HG02970 (cell line): Measurements from ENCODE around the gene OR11H6.
"Not testable (repeated sequence)": the region's sequence is repeated elsewhere in the genome, so short reads cannot be mapped to it uniquely, and the experiment has no call there.

Source experiments
- ATAC-seq: cut with Tn5 transposase; IDR thresholded peaks from one replicate; pipeline ENCODE4 v1.9.1; 2021; ENCODE audit warnings: mild to moderate bottlenecking, moderate library complexity, moderate number of reproducible peaks; ENCODE audit not compliant: unreplicated experiment, low FRiP score

The OR11H6 gene

GRCh38 chr14:20247646-20248246, 24.2 kb downstream of the OR11H6 start:
- ATAC-seq = no peak

GRCh38 chr14:20262642-20263128, 39.2 kb downstream of the OR11H6 start:
- no peak for ATAC-seq

GRCh38 chr14:20264361-20264760, 40.9 kb downstream of the OR11H6 start:
- ATAC-seq = not testable (repeated sequence)

- no peak for ATAC-seq
Observed at GRCh38 chr14:20274062-20274461, 50.6 kb downstream of the OR11H6 start.
